Amygdala (tissue), 56 donors: ENCODE results near the gene SLC25A48.

Source experiments
- DNase-seq, 56 donors: peaks; one replicate each; lab custom pipeline; 2025; lab: John Stamatoyannopoulos, UW

Gene SLC25A48

DNA sequence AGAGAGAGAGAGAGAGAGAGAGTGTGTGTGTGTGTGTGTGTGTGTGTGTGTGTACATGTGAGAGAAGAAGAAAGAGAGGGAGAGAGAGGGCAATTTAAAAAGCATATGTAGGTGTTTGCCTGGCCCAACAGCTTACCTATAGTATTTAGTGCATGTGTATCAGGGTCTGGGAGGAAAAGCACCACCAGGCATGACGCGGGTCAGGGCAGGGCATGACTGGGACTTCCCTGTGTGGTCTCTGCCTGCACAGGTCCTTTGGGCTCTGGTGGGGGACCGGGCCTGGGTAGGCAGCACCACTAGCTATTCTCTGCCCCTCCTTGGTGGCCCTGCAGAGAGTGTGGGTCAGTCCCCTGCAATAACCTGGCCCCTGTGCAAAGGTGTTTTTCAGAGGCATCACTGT lies 45.1 kb downstream of the SLC25A48 start:
- DNase-seq, result no peak

DNA sequence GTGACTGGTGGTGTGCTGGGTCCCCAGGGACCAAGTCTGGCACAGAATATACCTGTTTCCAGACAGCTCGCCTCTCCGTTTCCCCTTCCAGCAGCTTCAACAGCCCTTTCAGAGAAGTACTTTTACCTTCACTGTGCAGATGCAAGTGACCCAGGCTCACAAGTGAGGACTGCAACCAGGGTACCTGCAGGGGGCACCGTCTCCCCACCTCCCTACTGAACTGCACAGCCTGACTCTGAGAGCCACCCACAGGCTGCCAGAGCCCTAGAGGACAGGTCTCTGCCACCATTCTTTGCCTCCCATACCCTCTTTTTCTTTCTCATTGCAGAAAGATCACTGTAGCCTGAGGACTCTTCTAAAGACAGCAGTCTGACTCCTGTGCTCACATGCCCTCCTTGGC lies 45.8 kb downstream of the SLC25A48 start:
- DNase-seq, result peak in 1 of 56 donors; percentile 8

DNA sequence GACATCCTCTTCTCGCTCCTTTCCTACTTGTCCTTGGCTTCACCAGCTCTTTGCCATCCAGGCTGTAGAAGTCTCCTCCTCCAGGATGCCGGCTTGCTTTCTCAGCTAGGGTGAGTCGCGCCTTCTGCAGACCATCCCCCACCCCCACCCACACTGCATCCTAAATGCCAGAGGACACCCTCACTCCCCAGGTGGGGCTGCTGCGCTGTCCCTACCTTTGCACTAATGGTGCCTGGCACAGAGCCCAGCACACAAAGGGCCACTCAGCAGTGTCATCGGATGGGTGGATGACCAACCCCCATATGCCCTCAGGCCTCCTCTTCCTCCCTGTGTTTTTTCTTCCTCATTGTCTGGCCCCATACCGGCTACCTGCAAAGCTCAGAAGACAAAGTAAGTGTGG lies 46.3 kb downstream of the SLC25A48 start:
- DNase-seq, result no peak

DNA sequence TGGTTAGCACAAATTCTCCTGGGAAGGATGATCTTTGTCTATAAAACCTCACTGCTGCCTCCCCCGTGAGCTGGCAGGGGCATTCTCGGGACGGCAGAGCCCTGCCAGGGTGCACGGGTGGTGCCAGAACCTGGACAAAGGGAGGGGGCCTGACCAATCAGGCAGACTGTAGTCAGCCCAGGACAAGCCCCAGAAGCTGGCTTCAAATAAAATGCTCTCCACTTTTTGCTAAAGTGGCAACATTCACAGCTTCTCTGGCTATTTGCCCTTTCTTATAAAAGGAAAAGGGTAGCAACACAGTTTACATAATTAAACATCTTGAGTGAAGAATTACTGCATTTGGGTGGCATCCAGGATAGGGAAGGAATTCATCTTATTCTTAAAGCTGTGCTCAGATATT lies 46.8 kb downstream of the SLC25A48 start:
- DNase-seq, result peak in 39 of 56 donors; percentile 5 to 75 (median 41)

DNA sequence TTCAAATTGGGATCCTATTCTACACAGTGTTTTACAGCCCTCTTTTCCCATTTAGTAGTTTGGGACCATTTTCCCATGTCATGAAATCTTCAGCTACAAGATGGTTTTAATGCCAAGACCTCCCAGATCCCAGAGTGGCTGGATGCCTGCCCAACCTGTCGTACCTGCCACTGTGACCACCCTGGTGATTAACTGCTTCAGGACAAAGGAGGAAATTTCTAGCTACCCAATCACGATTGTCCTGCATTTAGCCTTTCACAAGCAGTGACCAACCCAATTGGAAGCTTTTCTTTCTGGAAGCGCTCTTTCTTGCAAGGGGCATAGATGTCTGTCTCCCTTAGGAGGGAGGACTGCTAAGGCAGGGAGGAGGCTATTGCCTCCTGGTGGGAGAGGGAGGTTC lies 47.4 kb downstream of the SLC25A48 start:
- DNase-seq, result no peak

- no peak for DNase-seq
Measured at GRCh38 chr5:135883026-135883425, 48.6 kb downstream of the SLC25A48 start.

- DNase-seq, result no peak
Measured at GRCh38 chr5:135883441-135883840, 49.0 kb downstream of the SLC25A48 start.

DNA sequence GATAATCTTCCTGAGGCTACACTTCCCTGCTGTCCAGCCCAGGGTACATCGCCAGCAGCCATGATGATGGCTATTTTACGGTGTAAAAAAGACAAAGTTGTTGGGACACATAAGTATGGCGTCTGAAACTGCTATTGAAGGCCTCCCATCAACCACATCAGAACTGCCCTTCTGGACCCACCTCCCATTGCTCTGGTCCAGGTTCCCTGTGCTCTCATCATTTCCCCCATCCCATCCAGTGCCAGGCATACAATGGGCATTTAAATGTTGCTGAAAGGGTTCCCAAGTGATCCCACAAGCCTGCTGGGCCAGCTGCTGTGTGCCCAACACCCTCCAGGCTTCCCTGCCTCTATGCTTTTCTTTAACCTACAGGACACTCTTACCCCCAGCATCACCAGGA lies 50.6 kb downstream of the SLC25A48 start:
- DNase-seq, result no peak

DNA sequence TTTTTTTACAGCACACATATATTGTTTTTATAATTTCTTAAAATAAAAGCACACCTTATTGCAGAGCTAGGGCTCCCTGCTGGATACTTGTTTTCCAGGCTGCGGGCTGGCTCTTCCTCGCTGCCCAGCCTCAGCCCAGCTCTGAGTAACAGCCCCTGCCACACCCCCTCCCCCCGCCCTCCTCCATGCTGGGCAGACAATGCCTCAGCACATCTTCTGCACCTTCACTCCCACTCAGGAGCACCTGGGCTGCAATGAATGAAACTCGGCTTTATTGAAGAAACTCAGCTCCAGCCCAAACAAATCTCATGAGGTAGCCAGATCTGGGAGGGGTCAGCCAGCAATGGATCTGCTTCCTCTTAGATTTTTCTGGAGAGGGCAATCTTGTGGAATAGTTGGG lies 51.7 kb downstream of the SLC25A48 start:
- no peak for DNase-seq

DNA sequence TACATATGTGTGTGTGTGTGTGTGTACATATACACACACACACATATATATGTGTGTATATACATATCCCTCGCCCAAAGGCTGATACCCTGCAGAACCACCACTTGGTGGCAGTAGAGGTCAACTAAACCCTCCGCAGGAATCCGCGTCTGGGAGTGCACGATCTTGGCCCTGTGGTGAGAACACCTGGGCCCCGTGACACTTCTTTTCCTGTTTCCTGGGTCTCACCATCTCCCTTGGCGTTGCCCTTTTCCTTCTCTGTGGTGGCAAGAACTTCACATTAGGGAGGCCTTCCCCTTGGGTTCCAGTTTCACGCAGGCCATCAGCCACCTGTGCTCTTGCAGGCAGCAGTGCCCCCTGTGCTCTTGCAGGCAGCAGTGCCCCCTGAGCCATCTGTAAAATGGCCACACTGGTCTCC lies 53.0 kb downstream of the SLC25A48 start:
- peak in 33 of 56 donors; percentile 4 to 56 (median 22) for DNase-seq

GRCh38 chr5:135887881-135888614 lies 53.6 kb downstream of the SLC25A48 start:
- DNase-seq, result no peak

- no peak for DNase-seq
Measured at GRCh38 chr5:135890296-135890695, 55.8 kb downstream of the SLC25A48 start.

- no peak for DNase-seq
Measured at GRCh38 chr5:135890867-135891266, 56.4 kb downstream of the SLC25A48 start.

DNA sequence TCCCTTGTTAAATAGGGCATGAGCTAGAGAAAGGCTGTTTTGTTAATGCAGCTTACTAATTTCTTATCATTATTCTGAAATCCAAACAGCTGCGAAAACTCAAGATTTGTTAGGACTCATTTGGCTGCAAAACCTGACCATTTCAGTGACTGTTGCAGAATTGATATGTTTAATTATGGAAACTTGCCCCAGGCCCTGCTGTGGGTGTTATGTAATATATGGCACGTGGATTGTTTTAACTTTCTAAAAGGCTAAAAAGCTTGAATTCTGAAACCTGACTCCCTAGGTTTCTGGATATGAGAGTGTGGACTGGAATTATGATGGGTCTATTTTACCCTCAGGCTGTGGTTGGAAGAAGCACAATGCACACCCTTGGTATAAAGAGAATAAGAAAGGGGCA lies 56.8 kb downstream of the SLC25A48 start:
- no peak for DNase-seq

- DNase-seq, result peak in 1 of 56 donors; percentile 11
Measured at GRCh38 chr5:135891791-135892190, 57.3 kb downstream of the SLC25A48 start.

- DNase-seq, result no peak
Measured at GRCh38 chr5:135894276-135894675, 59.8 kb downstream of the SLC25A48 start.

- DNase-seq, result no peak
Measured at GRCh38 chr5:135894789-135895188, 60.3 kb downstream of the SLC25A48 start.

DNA sequence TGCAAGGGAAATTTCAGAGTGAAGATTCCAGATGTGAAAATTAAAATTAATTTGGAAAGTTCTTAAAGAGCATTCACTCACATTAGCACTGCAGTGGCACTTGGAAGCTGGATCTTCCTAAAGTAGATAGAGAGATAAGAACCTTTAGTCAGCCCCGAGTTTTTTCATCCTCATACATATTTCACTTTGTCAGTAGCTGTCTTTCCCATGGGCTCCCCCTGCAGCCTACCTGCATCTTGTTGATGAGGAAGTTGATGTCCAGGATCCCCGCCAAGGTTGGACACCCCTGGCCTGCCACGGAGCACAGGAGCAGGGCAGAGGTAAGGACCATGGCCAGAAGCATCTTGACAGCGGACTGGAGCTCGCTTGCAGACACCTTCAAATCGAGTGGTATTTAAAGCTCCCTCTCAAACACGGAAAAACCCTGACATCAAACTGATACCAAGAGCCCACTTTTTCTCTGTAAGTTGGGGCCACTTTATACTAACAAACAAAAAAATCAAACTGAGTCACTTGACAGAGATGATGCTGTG lies 61.1 kb downstream of the SLC25A48 start, which contains the start of gene IL9:
Gene IL9 (minus strand): TSS at position 368 of the 533 bp plus-strand sequence. CDS start 25 bp downstream, at position 343.
- DNase-seq, result no peak

GRCh38 chr5:135898651-135899050 lies 64.2 kb downstream of the SLC25A48 start:
- DNase-seq, result no peak

DNA sequence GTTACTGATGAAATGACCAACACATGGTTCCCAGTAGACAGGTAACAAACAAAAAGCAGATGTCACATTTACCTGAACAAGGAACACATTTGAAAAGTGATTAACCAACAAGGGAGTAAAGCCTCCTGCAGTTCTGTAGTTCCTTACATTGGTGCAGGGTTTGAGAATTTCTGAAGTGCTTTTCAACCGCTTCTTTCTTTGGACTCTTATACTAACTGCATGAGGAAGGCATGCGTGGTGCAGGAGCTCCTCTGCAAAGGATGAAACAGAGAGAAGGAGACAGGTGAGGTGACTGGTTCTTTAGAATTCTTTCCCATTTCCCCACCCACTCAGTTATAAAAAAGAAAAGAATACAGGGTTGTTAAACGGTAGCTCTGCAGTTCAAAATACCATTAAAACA lies 65.8 kb downstream of the SLC25A48 start:
- DNase-seq, result no peak

- no peak for DNase-seq
Measured at GRCh38 chr5:135901633-135902032, 67.2 kb downstream of the SLC25A48 start.

- no peak for DNase-seq
Measured at GRCh38 chr5:135905144-135905543, 70.7 kb downstream of the SLC25A48 start.
